Measurements from ENCODE around the gene ATP6V0B. TPM values are rescaled to one million over a fixed set of nuclear protein-coding genes. Genes with fewer than 3 reads are reported as not detected.
A peak's percentile ranks its signal among the peaks of the same experiment; 100 is the strongest.

The ATP6V0B gene
- total RNA-seq, 2 experiments from 2014 or later, result 84.8 to 85.1 TPM

DNA sequence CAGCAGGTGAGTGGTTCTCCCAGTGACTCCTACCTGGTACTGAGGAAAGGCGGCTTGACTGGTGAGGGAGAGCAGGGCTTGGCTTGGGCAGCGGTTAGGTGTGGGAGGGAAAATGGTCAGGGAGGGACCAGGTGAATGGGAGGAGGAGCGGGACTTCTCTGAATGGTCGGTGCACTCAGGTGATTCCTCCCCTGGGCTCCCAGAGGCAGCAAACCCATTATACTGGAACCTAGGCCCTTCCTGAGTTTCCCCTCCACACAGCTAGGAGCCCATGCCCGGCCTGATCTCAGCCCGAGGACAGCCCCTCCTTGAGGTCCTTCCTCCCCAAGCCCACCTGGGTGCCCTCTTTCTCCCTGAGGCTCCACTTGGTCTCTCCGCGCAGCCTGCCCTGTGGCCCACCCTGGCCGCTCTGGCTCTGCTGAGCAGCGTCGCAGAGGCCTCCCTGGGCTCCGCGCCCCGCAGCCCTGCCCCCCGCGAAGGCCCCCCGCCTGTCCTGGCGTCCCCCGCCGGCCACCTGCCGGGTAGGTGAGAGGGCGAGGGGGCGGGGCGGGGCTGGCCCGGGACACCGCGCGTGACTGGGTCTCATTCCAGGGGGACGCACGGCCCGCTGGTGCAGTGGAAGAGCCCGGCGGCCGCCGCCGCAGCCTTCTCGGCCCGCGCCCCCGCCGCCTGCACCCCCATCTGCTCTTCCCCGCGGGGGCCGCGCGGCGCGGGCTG lies 38.9 kb upstream of the ATP6V0B start:
- intact Hi-C loops (cut with micrococcal nuclease), result no loop called here
- Mint-ChIP-seq H3K4me1 (ENCODE audit: low read depth) (peaks cover 13% of the 10 kb centered on the region), H3K27ac (no peak overlapping the region), H3K4me3 (no peak overlapping the region), H3K36me3 (no peaks in the 10 kb centered on the region), H3K27me3 (peaks cover 28% of the 10 kb centered on the region), H3K9me3 (no peaks in the 10 kb centered on the region)
- ChIA-PET POLR2A (interaction anchor here (1.2 to 2.8 kb wide), 3 partner anchors 11 to 171 kb away, joined by 3 to 11 read pairs (median 7); partner anchors contain the start of genes DPH2 and IPO13), CTCF (interaction anchor here (0.7 to 8.4 kb wide), 36 partner anchors 9 to 709 kb away, joined by 3 to 312 read pairs (median 6); partner anchors contain the start of genes ATP6V0B, DPH2, IPO13 and PTPRF)
- no peak for DNase-seq

DNA sequence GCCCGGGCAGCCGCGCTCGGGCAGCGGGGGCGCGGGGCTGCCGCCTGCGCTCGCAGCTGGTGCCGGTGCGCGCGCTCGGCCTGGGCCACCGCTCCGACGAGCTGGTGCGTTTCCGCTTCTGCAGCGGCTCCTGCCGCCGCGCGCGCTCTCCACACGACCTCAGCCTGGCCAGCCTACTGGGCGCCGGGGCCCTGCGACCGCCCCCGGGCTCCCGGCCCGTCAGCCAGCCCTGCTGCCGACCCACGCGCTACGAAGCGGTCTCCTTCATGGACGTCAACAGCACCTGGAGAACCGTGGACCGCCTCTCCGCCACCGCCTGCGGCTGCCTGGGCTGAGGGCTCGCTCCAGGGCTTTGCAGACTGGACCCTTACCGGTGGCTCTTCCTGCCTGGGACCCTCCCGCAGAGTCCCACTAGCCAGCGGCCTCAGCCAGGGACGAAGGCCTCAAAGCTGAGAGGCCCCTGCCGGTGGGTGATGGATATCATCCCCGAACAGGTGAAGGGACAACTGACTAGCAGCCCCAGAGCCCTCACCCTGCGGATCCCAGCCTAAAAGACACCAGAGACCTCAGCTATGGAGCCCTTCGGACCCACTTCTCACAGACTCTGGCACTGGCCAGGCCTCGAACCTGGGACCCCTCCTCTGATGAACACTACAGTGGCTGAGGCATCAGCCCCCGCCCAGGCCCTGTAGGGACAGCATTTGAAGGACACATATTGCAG lies 38.2 kb upstream of the ATP6V0B start:
- POLR2A ChIA-PET, result interaction anchor here (2.8 kb wide), 1 partner anchor 10 kb away, joined by 11 read pairs; the partner anchor contains the start of gene IPO13

DNA sequence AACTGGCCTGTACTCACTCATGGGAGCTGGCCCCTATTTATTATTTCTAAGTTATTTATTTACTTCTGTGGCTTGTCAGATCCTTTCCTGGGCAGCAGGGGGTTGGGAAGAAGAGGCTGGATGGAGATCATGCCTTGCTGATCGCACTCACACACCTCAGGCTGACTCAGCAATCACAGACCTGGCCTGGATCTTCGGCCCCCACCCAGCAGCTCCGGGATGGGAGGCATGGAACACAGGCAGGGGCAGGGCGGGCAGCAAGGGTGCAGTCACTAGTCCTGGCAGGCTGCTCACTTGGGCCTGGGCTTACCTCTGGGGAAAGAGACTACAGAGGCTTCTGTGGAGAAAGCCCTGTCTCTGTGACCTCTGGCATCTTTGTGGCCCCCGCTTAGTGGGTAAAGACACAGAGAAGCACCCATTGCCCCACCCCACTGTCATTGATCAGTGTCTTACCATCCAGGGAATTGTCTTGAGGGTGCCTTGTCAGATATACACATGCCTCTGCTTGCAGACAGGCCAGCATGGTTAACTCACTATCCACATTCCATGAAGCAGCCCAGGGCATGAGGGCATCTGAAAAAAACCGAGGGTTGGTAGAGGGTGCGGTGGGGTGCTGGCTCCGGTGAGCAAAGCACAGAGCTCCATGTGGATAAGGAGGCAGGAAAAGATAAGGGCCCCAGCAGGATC lies 37.4 kb upstream of the ATP6V0B start:
- CTCF ChIA-PET, result interaction anchor here (0.9 to 8.4 kb wide), 4 partner anchors 8 to 171 kb away, joined by 3 to 312 read pairs (median 16); no protein-coding TSS in a partner anchor
- H3K4me1 Mint-ChIP-seq (ENCODE audit: low read depth), result peaks cover 13% of the 10 kb centered on the region
- no peaks in the 10 kb centered on the region for H3K9me3 Mint-ChIP-seq
- H3K36me3 Mint-ChIP-seq, result no peaks in the 10 kb centered on the region
- H3K27me3 Mint-ChIP-seq, result peaks cover 28% of the 10 kb centered on the region
- intact Hi-C loops (cut with micrococcal nuclease), result no loop called here
- H3K27ac Mint-ChIP-seq, result no peak overlapping the region
- no peak for DNase-seq
- POLR2A ChIA-PET, result no interaction called here
- no peak overlapping the region for H3K4me3 Mint-ChIP-seq

More for the DNA sequence above, 38.2 kb upstream of the ATP6V0B start:
- Mint-ChIP-seq H3K4me3 (no peak overlapping the region), H3K4me1 (ENCODE audit: low read depth) (peaks cover 13% of the 10 kb centered on the region), H3K27me3 (peaks cover 28% of the 10 kb centered on the region), H3K27ac (no peak overlapping the region), H3K36me3 (no peaks in the 10 kb centered on the region), H3K9me3 (no peaks in the 10 kb centered on the region)
- CTCF ChIA-PET, result interaction anchor here (0.9 to 8.4 kb wide), 5 partner anchors 9 to 247 kb away, joined by 3 to 312 read pairs (median 29); partner anchors contain the start of gene IPO13
- intact Hi-C loops (cut with micrococcal nuclease), result no loop called here
- DNase-seq, result peak; percentile 25

DNA sequence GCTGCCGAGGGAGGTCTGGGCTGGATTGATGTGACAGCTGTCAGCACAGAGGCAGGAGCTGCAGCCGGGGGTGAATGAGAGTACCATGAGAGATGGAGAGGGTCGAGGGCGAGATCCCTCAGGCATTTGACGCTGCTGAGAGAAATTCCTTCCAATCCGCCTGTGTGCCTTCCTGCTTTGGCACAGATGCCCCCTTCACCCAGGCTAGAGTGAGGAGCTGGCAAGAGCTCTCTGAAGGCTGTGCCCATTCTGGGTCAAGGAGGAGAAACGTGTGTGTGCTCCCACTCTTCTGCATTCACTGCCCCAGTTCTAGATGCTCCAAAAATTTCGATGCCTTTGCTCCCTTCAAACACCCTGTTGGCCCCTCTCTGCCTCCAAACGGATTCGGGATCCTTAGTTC lies 36.4 kb upstream of the ATP6V0B start:
- intact Hi-C loops (cut with micrococcal nuclease), result no loop called here

DNA sequence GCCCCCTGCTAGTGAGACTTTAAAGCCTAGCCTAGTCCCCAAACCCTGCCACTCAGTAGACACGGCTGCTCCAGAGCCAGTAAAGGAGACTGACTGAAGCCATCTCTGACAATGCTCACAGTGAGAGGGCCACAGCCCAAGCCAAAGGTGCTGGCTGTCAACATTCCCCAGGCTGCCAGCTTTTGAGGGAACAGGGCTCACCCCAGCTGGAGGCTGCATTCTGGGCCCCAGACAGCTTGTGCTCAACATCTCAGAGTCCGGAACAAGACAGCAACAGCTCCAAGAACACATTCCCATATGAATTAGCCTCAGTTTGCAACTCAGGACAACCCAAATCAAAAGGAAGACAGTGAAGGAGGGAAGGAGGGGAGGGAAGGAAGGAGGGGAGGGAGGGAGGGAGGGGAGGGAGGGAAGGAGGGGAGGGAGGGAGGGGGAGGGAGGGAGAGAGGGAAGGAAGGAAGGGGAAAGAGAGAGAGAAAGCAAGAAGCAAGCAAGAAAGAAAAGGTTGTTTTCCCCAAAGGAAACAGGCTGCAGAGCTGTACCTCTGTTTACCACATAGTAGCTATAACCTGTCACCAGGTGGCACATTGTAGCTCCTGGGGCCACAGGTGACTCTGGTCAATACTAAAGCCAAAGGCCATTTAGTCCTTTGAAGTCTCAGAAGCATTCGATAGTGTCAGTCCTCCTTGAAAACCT lies 35.7 kb upstream of the ATP6V0B start:
- CTCF ChIA-PET, result interaction anchor here (8.4 kb wide), 1 partner anchor 172 kb away, joined by 312 read pairs; no protein-coding TSS in a partner anchor
- H3K4me1 Mint-ChIP-seq (ENCODE audit: low read depth), result peaks cover 4% of the 10 kb centered on the region
- intact Hi-C loops (cut with micrococcal nuclease), result no loop called here
- no peaks in the 10 kb centered on the region for H3K36me3 Mint-ChIP-seq
- H3K27me3 Mint-ChIP-seq, result peaks cover 15% of the 10 kb centered on the region
- no peak overlapping the region for H3K4me3 Mint-ChIP-seq
- no peak for DNase-seq
- POLR2A ChIA-PET, result interaction anchor here (0.7 kb wide), 1 partner anchor 232 kb away, joined by 3 read pairs; the partner anchor contains the start of gene ST3GAL3
- no peaks in the 10 kb centered on the region for H3K9me3 Mint-ChIP-seq
- H3K27ac Mint-ChIP-seq, result no peak overlapping the region

More for the DNA sequence above, 36.4 kb upstream of the ATP6V0B start:
- Mint-ChIP-seq H3K27ac (no peak overlapping the region), H3K9me3 (no peaks in the 10 kb centered on the region), H3K4me3 (no peak overlapping the region), H3K36me3 (no peaks in the 10 kb centered on the region), H3K27me3 (peaks cover 18% of the 10 kb centered on the region), H3K4me1 (ENCODE audit: low read depth) (peaks cover 8% of the 10 kb centered on the region)
- ChIA-PET POLR2A (no interaction called here), CTCF (interaction anchor here (1.1 to 8.4 kb wide), 2 partner anchors 110 to 172 kb away, joined by 4 to 312 read pairs; no protein-coding TSS in a partner anchor)
- no peak for DNase-seq

DNA sequence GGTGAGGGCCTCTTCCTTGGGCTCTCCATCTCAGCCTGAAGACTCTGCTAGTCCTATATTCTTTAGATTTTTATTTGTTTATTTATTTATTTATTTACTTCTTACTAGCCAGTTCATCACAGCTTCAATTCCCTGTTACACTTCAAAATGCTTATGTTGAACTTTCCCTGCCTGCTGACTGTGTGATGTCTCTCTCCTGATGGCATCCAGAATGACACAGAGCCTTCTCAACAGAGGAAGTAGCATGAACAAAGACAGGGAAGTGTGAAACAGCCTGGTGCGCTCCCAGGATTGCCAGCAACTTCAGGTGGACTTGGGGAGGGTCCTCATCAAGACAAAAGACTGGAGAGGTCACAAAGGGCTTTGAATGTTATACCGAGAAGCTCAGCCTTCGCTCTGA lies 32.3 kb upstream of the ATP6V0B start:
- peaks cover 3% of the 10 kb centered on the region for H3K36me3 Mint-ChIP-seq
- DNase-seq, result no peak
- peaks cover 19% of the 10 kb centered on the region for H3K4me1 Mint-ChIP-seq (ENCODE audit: low read depth)
- intact Hi-C loops (cut with micrococcal nuclease), result no loop called here
- POLR2A ChIA-PET, result no interaction called here
- CTCF ChIA-PET, result interaction anchor here (1.5 to 5.8 kb wide), 2 partner anchors 8 to 94 kb away, joined by 4 to 122 read pairs; partner anchors contain the start of gene ARTN
- H3K4me3 Mint-ChIP-seq, result no peak overlapping the region
- H3K27me3 Mint-ChIP-seq, result no peaks in the 10 kb centered on the region
- no peak overlapping the region for H3K27ac Mint-ChIP-seq
- H3K9me3 Mint-ChIP-seq, result no peaks in the 10 kb centered on the region

DNA sequence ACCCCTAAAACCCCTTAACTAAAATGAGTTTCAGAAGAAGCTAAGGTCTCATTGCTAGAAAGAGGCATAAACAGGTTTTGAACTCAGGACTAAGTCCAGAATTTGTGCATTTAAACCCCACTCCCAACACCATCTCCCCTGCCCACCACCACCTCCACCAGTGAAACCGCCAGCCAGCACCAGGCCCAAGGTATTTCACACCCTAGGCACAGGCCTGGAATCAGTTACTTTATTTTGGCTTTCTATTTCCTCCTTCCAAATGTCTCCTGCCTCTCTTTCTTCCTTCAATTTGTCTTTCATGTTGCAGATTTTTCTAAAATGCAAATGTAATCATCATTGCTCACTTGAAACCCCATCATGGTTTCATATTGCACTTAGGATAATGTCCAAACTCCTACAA lies 29.9 kb upstream of the ATP6V0B start:
- peaks cover 36% of the 10 kb centered on the region for H3K4me1 Mint-ChIP-seq (ENCODE audit: low read depth)
- DNase-seq, result no peak
- POLR2A ChIA-PET, result no interaction called here
- intact Hi-C loops (cut with micrococcal nuclease), result loop anchor here (5.0 kb wide), 1 partner anchor 418 kb away; no protein-coding TSS in a partner anchor
- CTCF ChIA-PET, result interaction anchor here (0.9 to 5.8 kb wide), 6 partner anchors 8 to 415 kb away, joined by 3 to 122 read pairs (median 6); partner anchors contain the start of genes ARTN and KDM4A
- H3K9me3 Mint-ChIP-seq, result no peaks in the 10 kb centered on the region
- H3K27me3 Mint-ChIP-seq, result no peaks in the 10 kb centered on the region
- peak overlapping the region; percentile 87 for H3K27ac Mint-ChIP-seq
- peaks cover 3% of the 10 kb centered on the region for H3K36me3 Mint-ChIP-seq
- peak overlapping the region; percentile 88 for H3K4me3 Mint-ChIP-seq

DNA sequence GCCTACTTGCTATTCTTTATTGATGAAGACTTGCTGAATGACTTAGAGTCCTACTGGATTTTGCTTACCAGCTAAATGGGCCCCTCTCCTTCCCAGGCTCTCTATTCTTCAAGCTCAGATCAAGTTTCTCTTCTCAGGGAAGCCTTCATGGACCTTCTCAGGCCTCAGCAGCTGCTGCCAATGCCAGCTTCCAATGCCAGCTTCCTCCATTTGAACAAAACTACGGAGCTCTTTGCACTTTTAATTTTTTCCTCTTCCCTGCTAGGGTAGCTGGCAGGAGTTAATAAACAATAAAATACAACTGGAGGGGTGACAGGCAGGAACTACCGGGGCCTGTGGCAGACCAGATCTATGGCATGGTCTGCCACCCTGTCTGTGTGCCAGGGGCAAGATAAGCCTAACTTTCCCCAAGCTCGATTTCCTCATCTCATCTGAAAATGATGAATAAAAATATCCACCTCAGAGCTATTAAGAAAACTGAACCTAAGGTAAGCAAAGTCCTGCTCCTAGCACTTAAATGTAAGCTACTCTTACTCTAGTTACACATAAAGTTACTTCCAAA lies 29.0 kb upstream of the ATP6V0B start:
- Mint-ChIP-seq H3K9me3 (no peaks in the 10 kb centered on the region), H3K27ac (peak overlapping the region; percentile 87), H3K36me3 (peaks cover 6% of the 10 kb centered on the region), H3K4me1 (ENCODE audit: low read depth) (peaks cover 41% of the 10 kb centered on the region), H3K27me3 (no peaks in the 10 kb centered on the region), H3K4me3 (peak overlapping the region; percentile 88)
- ChIA-PET CTCF (interaction anchor here (0.6 to 5.8 kb wide), 12 partner anchors 9 to 416 kb away, joined by 3 to 122 read pairs (median 6); partner anchors contain the start of genes ARTN, DPH2 and KDM4A), POLR2A (interaction anchor here (0.6 to 2.3 kb wide), 5 partner anchors 11 to 239 kb away, joined by 3 to 7 read pairs (median 3); partner anchors contain the start of genes ATP6V0B, DPH2 and ST3GAL3)
- DNase-seq, result no peak
- intact Hi-C loops (cut with micrococcal nuclease), result loop anchor here (1.0 to 5.0 kb wide), 7 partner anchors 24 to 418 kb away; partner anchors contain the start of genes ATP6V0B, KDM4A and ST3GAL3

DNA sequence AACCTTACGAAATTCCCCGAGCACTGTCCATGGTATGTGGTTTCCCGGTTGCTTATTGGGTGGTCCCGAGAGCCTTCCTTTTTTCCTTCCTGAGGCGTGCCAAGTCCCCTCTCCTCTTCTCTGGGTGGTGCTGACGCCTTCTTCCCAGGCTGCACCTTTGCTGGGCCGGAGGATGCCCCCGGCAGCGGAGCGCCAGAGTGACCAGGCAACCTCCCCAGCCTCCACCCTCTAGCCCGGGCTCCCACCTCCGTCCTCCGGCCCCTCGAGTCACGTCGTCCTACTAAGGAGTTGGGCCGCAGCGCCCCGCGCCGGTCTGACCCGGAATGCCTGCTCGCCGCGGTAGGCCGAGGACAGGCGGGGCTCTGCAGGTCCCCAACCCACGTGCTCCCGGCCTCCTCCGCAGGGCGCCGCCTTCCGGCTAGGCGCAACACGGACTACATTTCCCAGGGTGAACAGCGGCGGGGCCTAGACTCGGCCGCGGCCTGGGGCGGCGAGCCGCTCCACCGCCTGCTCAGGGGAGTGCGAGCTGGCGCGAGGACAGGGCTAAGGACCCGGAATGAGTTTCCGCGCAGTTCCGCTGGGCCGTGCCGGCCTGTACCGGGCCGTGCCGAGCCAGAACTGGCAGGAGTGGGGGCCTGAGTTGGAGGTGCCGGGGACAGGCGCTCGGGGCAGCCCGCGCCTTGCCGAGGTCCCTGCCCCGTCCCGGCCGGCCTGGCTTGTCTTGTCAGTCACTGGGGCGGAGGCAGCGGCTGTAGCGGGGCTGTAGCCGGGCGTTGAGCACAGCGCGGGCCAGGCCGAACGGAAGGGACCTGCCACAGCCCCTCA lies 28.3 kb upstream of the ATP6V0B start, which contains the start of gene IPO13:
TSS of gene IPO13 (plus strand) at position 715 of the 825 bp plus-strand sequence. CDS start 651 bp downstream, outside the sequence.
- POLR2A ChIA-PET, result interaction anchor here (0.6 to 2.3 kb wide), 7 partner anchors 11 to 239 kb away, joined by 3 to 11 read pairs (median 3); partner anchors contain the start of genes ATP6V0B, DPH2 and ST3GAL3

More for the DNA sequence above, 28.3 kb upstream of the ATP6V0B start, which contains the start of gene IPO13:
- H3K36me3 Mint-ChIP-seq, result peaks cover 6% of the 10 kb centered on the region
- H3K27ac Mint-ChIP-seq, result peak within 1 kb of the TSS; percentile 87
- peaks cover 41% of the 10 kb centered on the region for H3K4me1 Mint-ChIP-seq (ENCODE audit: low read depth)
- peak within 1 kb of the TSS; percentile 88 for H3K4me3 Mint-ChIP-seq
- H3K9me3 Mint-ChIP-seq, result no peaks in the 10 kb centered on the region
- no peaks in the 10 kb centered on the region for H3K27me3 Mint-ChIP-seq
- peak; percentile 98 for DNase-seq
- CTCF ChIA-PET, result interaction anchor here (0.6 to 5.8 kb wide), 14 partner anchors 12 to 417 kb away, joined by 3 to 122 read pairs (median 6); partner anchors contain the start of genes ARTN, DPH2 and KDM4A
- intact Hi-C loops (cut with micrococcal nuclease), result loop anchor here (1.0 to 5.0 kb wide), 7 partner anchors 23 to 419 kb away; partner anchors contain the start of genes ATP6V0B, KDM4A and ST3GAL3
